ENCODE data around the gene RNF44.

The RNF44 gene
- 27.7 to 103 reads per million in 2 experiments for total RNA-seq

- peak; percentile 97 for DNase-seq (ENCODE audit: low read depth)
These were observed at the start of gene RNF44 for GRCh38 chr5:176536902-176537553. TSS of gene RNF44 (minus strand) at chr5:176537402. CDS start at chr5:176532472, 4,930 bp downstream.

- DNase-seq (ENCODE audit: low read depth), result no peak
These were observed 45.9 kb upstream of the RNF44 start for GRCh38 chr5:176583076-176583475.

GRCh38 chr5:176581361-176581760, 44.2 kb upstream of the RNF44 start:
- DNase-seq (ENCODE audit: low read depth), result no peak

GRCh38 chr5:176579323-176579722, 42.1 kb upstream of the RNF44 start:
- no peak for DNase-seq (ENCODE audit: low read depth)

GRCh38 chr5:176578391-176578808, 41.2 kb upstream of the RNF44 start:
- peak; percentile 27 for DNase-seq (ENCODE audit: low read depth)

GRCh38 chr5:176577312-176578176, 40.3 kb upstream of the RNF44 start:
- no peak for DNase-seq (ENCODE audit: low read depth)

GRCh38 chr5:176575488-176576422, 38.6 kb upstream of the RNF44 start:
- no peak for DNase-seq (ENCODE audit: low read depth)

GRCh38 chr5:176575066-176575465, 37.9 kb upstream of the RNF44 start:
- no peak for DNase-seq (ENCODE audit: low read depth)

GRCh38 chr5:176574297-176574591, 37.0 kb upstream of the RNF44 start:
- DNase-seq (ENCODE audit: low read depth), result no peak

GRCh38 chr5:176573564-176574296, 36.5 kb upstream of the RNF44 start:
- DNase-seq (ENCODE audit: low read depth), result peak; percentile 56

- DNase-seq (ENCODE audit: low read depth), result no peak
These were observed 32.8 kb upstream of the RNF44 start for GRCh38 chr5:176570044-176570443.

GRCh38 chr5:176568657-176569056, 31.5 kb upstream of the RNF44 start:
- no peak for DNase-seq (ENCODE audit: low read depth)

GRCh38 chr5:176565760-176566288, 28.6 kb upstream of the RNF44 start:
- no peak for DNase-seq (ENCODE audit: low read depth)

GRCh38 chr5:176564002-176564401, 26.8 kb upstream of the RNF44 start:
- DNase-seq (ENCODE audit: low read depth), result no peak

- DNase-seq (ENCODE audit: low read depth), result no peak
These were observed 25.0 kb upstream of the RNF44 start for GRCh38 chr5:176562189-176562588.

GRCh38 chr5:176561259-176561658, 24.1 kb upstream of the RNF44 start:
- no peak for DNase-seq (ENCODE audit: low read depth)

GRCh38 chr5:176560364-176560763, 23.2 kb upstream of the RNF44 start:
- DNase-seq (ENCODE audit: low read depth), result no peak

- no peak for DNase-seq (ENCODE audit: low read depth)
These were observed 22.5 kb upstream of the RNF44 start for GRCh38 chr5:176559683-176560082.

- no peak for DNase-seq (ENCODE audit: low read depth)
These were observed 20.6 kb upstream of the RNF44 start for GRCh38 chr5:176557846-176558245.

GRCh38 chr5:176553260-176554085, 16.3 kb upstream of the RNF44 start:
- no peak for DNase-seq (ENCODE audit: low read depth)
